Choroid plexus epithelial cell (primary cell): Measurements from ENCODE around the gene NME9.

Experiments
- DNase-seq: peaks from one replicate; pipeline ENCODE4 v3.0.0-alpha.2; 2010; ENCODE audit warnings: low read depth
- H3K4me3 ChIP-seq: 2 replicates; pipeline ENCODE4 v1.5.1; 2011; ENCODE audit warnings: low read depth, mild to moderate bottlenecking, control low read depth, low read length, moderate library complexity
- CTCF ChIP-seq: conservative IDR thresholded peaks from 2 replicates; pipeline ENCODE4 v1.5.1; 2011; ENCODE audit warnings: low read depth, mild to moderate bottlenecking, control low read depth, inconsistent platforms, low read length, moderate library complexity

Gene NME9

GRCh38 chr3:138362538-138362937 is 32.9 kb upstream of the NME9 start:
- H3K4me3 ChIP-seq = no peak overlapping the region
- no peak for DNase-seq
- no peak for TF ChIP-seq CTCF

- no peak for TF ChIP-seq CTCF
- H3K4me3 ChIP-seq = no peak overlapping the region
- DNase-seq = no peak
These were observed 31.9 kb upstream of the NME9 start for GRCh38 chr3:138361561-138361971.

GRCh38 chr3:138360869-138361525 is 31.3 kb upstream of the NME9 start:
- H3K4me3 ChIP-seq = no peak overlapping the region
- no peak for TF ChIP-seq CTCF
- no peak for DNase-seq

GRCh38 chr3:138359919-138360868 is 30.5 kb upstream of the NME9 start:
- no peak for TF ChIP-seq CTCF
- H3K4me3 ChIP-seq = no peak overlapping the region
- no peak for DNase-seq

- H3K4me3 ChIP-seq = no peak overlapping the region
- DNase-seq = no peak
- no peak for TF ChIP-seq CTCF
These were observed 29.7 kb upstream of the NME9 start for GRCh38 chr3:138359148-138359918.

- no peak for DNase-seq
- no peak overlapping the region for H3K4me3 ChIP-seq
- no peak for TF ChIP-seq CTCF
These were observed 27.2 kb upstream of the NME9 start for GRCh38 chr3:138356730-138357405.
